Loucy (cell line): ENCODE measurements around the gene NLGN2.

Experiments used
- H2AFZ ChIP-seq: fragments of 200-600 bp; sonication (generic); 2 replicates; pipeline ENCODE4 v1.6.0; 2016; ENCODE audit warnings: antibody characterized with exemption, mild to moderate bottlenecking, low read length, moderate library complexity
- H3F3A ChIP-seq: fragments of 200-600 bp; 2 replicates; pipeline ENCODE4 v1.6.0; 2016; ENCODE audit warnings: antibody characterized with exemption, low read depth, mild to moderate bottlenecking
- H3K27me3 ChIP-seq: fragments of 200-600 bp; sonication (generic); 2 replicates; pipeline ENCODE4 v1.6.1; 2014; ENCODE audit warnings: low read length, mild to moderate bottlenecking; ENCODE audit not compliant: insufficient read depth, poor library complexity, severe bottlenecking
- H3K36me3 ChIP-seq: fragments of 200-600 bp; sonication (generic); 2 replicates; pipeline ENCODE4 v1.6.1; 2016; ENCODE audit warnings: low read length; ENCODE audit not compliant: insufficient read depth
- H3K4me1 ChIP-seq: fragments of 200-600 bp; sonication (generic); 2 replicates; pipeline ENCODE4 v1.5.1; 2014; ENCODE audit warnings: low read length, mild to moderate bottlenecking; ENCODE audit not compliant: insufficient read depth, poor library complexity, severe bottlenecking
- H3K4me2 ChIP-seq: fragments of 200-600 bp; sonication (generic); 2 replicates; pipeline ENCODE4 v1.6.0; 2014; ENCODE audit warnings: antibody characterized with exemption, low read length, low read depth, mild to moderate bottlenecking; ENCODE audit not compliant: poor library complexity, severe bottlenecking
- H3K4me3 ChIP-seq: fragments of 200-600 bp; sonication (generic); 2 replicates; pipeline ENCODE4 v1.5.1; 2014; ENCODE audit warnings: low read length, mild to moderate bottlenecking, mixed read lengths; ENCODE audit not compliant: poor library complexity, severe bottlenecking
- H3K79me2 ChIP-seq: fragments of 200-600 bp; sonication (generic); 2 replicates; pipeline ENCODE4 v1.6.1; 2014; ENCODE audit warnings: low read length; ENCODE audit not compliant: insufficient read depth
- H3K9ac ChIP-seq: fragments of 200-600 bp; sonication (generic); 2 replicates; pipeline ENCODE4 v1.6.0; 2014; ENCODE audit warnings: mild to moderate bottlenecking, low read depth, low read length, moderate library complexity; ENCODE audit not compliant: poor library complexity, severe bottlenecking
- H3K9me2 ChIP-seq: fragments of 200-600 bp; sonication (generic); replicated peaks from 2 replicates; pipeline ENCODE4 v1.6.1; 2016; ENCODE audit warnings: low read depth, low read length, mixed read lengths
- H3K9me3 ChIP-seq: fragments of 200-600 bp; sonication (generic); 2 replicates; pipeline ENCODE4 v1.6.1; 2014; ENCODE audit warnings: mild to moderate bottlenecking, antibody characterized with exemption, low read length, low read depth; ENCODE audit not compliant: insufficient read depth
- H4K20me1 ChIP-seq: fragments of 200-600 bp; sonication (generic); 2 replicates; pipeline ENCODE4 v1.6.0; 2014; ENCODE audit warnings: antibody characterized with exemption, low read length, mild to moderate bottlenecking; ENCODE audit not compliant: insufficient read depth, poor library complexity, severe bottlenecking
- EZH2phosphoT487 ChIP-seq: fragments of 200-600 bp; IDR thresholded peaks from 2 replicates; pipeline ENCODE4 v1.6.1; 2018; ENCODE audit warnings: antibody characterized with exemption, mild to moderate bottlenecking, moderate library complexity, borderline replicate concordance
- TF ChIP-seq, protein P1 (sequence below): fragments of 200-600 bp; sonication (generic); conservative IDR thresholded peaks from 2 replicates; pipeline ENCODE4 v1.5.1; 2014; ENCODE audit warnings: mild to moderate bottlenecking, antibody characterized with exemption, low read length

The NLGN2 gene

DNA sequence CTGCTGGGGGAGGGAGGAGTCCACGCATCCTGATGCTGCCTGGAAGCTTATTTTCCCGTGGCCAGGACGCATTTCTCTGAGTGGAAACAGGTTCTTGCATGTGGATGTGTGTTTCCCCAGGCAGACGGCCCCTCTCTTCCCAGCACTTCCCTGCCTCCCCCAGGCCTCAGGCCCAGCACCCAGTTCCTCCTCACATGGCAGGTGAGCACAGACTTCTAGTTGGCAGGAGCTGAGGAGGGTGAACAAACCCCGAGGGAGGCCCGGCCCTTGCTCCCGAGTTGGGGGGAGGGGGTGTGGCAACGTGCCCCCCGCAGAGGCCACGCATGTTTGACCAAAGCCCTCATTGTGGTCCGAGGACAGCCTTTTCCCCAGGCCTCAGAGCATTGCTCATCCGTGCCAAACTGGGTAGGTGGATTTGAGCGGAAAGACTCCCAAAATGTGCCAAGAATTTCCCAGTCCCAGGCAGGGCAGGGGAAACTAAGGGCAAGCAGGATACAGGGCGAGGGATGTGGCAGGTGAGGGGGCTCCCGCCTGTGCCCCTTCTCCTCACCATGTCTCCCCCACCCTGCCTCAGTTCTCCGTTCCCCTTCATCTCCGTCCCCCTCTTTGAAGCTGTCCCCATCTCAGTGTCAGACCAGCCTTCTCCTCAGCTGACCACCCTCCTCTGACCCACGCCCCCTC lies 11.0 kb downstream of the NLGN2 start:
- H3K36me3 ChIP-seq, result no peaks in the 10 kb centered on the region
- H3K9me2 ChIP-seq, result no peaks in the 10 kb centered on the region
- no peak overlapping the region for H2AFZ ChIP-seq
- no peaks in the 10 kb centered on the region for H3K27me3 ChIP-seq
- no peaks in the 10 kb centered on the region for H3F3A ChIP-seq
- H3K9me3 ChIP-seq, result no peaks in the 10 kb centered on the region
- no peak for TF ChIP-seq EZH2phosphoT487
- TF ChIP-seq, protein P1, sequence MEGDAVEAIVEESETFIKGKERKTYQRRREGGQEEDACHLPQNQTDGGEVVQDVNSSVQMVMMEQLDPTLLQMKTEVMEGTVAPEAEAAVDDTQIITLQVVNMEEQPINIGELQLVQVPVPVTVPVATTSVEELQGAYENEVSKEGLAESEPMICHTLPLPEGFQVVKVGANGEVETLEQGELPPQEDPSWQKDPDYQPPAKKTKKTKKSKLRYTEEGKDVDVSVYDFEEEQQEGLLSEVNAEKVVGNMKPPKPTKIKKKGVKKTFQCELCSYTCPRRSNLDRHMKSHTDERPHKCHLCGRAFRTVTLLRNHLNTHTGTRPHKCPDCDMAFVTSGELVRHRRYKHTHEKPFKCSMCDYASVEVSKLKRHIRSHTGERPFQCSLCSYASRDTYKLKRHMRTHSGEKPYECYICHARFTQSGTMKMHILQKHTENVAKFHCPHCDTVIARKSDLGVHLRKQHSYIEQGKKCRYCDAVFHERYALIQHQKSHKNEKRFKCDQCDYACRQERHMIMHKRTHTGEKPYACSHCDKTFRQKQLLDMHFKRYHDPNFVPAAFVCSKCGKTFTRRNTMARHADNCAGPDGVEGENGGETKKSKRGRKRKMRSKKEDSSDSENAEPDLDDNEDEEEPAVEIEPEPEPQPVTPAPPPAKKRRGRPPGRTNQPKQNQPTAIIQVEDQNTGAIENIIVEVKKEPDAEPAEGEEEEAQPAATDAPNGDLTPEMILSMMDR, result no peak
- H3K4me2 ChIP-seq, result no peak overlapping the region
- no peak overlapping the region for H3K4me3 ChIP-seq
- H3K79me2 ChIP-seq, result no peaks in the 10 kb centered on the region
- H3K4me1 ChIP-seq, result no peaks in the 10 kb centered on the region
- H4K20me1 ChIP-seq, result no peaks in the 10 kb centered on the region
- H3K9ac ChIP-seq, result no peak overlapping the region

DNA sequence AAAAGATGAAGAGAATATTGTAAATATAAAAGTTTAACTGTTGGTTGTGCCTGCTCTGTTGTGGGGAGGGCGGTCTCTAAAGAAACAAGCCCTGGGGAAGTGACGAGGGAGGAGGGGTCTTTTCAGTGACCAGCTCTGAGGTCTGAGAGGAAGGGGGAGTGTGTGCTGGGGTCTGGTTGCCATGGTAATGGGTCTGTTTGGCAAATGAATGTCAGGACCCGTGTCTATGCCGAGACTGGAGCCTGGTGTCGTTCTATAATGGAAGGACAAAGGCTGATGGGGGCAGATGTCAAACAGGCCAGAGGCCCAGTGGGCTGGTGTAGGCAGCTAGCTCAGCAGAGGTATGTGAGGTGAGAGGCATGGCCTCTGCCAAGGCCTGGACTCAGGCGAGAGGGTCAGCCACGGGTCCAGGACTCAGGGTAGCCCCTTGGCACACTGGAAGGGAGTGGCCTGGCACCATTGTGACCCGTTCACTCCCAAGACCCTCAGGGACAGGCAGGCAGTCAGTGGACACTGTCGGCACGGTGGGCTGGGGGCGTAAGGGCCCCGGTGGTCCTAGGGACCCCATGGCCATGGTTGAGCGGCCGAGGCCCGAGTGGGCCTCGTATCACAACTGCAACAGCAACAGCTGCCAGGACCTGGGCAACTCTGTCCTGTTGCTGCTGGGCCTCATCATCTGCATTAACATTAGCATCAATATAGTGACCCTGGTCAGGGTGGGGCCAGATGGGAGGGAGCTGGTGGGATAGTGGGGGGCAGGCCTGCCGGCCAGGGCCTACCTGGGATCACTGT lies 12.4 kb downstream of the NLGN2 start, which contains the start of gene SPEM1:
SPEM1 (plus strand) TSS at position 506 of the 792 bp plus-strand sequence; CDS start at position 567, 61 bp downstream.
- Histone ChIP-seq H3K79me2 (no peaks in the 10 kb centered on the region), H3K9ac (no peak within 1 kb of the TSS)
- TF ChIP-seq EZH2phosphoT487, result no peak

DNA sequence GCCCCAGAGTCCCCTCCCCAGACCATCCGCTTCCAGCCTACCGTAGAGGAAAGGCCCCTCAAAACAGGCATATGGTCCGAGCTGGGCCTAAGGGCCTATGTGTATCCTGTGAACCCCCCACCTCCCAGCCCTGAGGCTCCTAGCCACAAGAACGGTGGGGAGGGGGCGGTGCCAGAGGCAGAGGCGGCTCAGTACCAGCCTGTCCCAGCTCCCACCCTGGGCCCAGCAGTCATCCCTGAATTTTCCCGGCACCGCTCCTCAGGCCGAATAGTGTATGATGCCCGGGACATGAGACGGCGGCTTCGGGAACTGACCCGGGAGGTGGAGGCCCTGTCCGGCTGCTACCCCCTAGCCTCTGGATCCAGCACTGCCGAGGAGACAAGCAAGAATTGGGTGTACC lies 13.5 kb downstream of the NLGN2 start:
- Histone ChIP-seq H3K4me1 (no peaks in the 10 kb centered on the region), H3K79me2 (no peaks in the 10 kb centered on the region), H4K20me1 (no peaks in the 10 kb centered on the region), H3K9ac (no peak overlapping the region), H3K9me2 (no peaks in the 10 kb centered on the region), H3K4me2 (no peak overlapping the region), H2AFZ (no peak overlapping the region), H3F3A (no peaks in the 10 kb centered on the region), H3K36me3 (no peaks in the 10 kb centered on the region), H3K9me3 (no peaks in the 10 kb centered on the region), H3K27me3 (no peaks in the 10 kb centered on the region), H3K4me3 (no peak overlapping the region)
- TF ChIP-seq, protein P1, result no peak
- no peak for TF ChIP-seq EZH2phosphoT487

More for the DNA sequence above, 12.4 kb downstream of the NLGN2 start, which contains the start of gene SPEM1:
- Histone ChIP-seq H3K4me3 (no peak within 1 kb of the TSS), H3K9me3 (no peaks in the 10 kb centered on the region), H2AFZ (no peak within 1 kb of the TSS), H3K27me3 (no peaks in the 10 kb centered on the region), H3K4me2 (no peak within 1 kb of the TSS), H4K20me1 (no peaks in the 10 kb centered on the region), H3K4me1 (no peaks in the 10 kb centered on the region), H3K9me2 (no peaks in the 10 kb centered on the region), H3F3A (no peaks in the 10 kb centered on the region), H3K36me3 (no peaks in the 10 kb centered on the region)
